Adrenal gland (tissue), 12 donors: ENCODE data around the gene RNF166. TPM values are rescaled to one million over a fixed set of nuclear protein-coding genes. Genes with fewer than 3 reads are reported as not detected.

Experiments used
- DNase-seq, 7 donors: peaks; one replicate each; pipeline ENCODE4 v3.0.0-alpha.2; 2019 to 2020
- H3K27ac ChIP-seq, 5 donors: fragments of 200-600 bp; sonication (generic) in 4 of 5; 1 replicate in 3 of 5; 2 replicates in 2 of 5; pipeline versions ENCODE4 v1.5.1 to v1.8.0; 2016 to 2020; ENCODE audit warnings: mild to moderate bottlenecking in 1 of 5
- H3K27me3 ChIP-seq: fragments of 200-600 bp; 2 replicates; pipeline ENCODE4 v1.8.0; 2021
- H3K36me3 ChIP-seq, 2 donors: fragments of 200-600 bp; replicated peaks in 1 of 2; 1 replicate in 1 of 2; 2 replicates in 1 of 2; pipeline versions ENCODE4 v1.5.1 to v1.8.0; 2018 to 2022
- H3K4me1 ChIP-seq, 2 donors: fragments of 200-600 bp; replicated peaks in 1 of 2; 1 replicate in 1 of 2; 2 replicates in 1 of 2; pipeline versions ENCODE4 v1.5.1 to v1.8.0; 2018 to 2021
- H3K4me3 ChIP-seq, 4 donors: fragments of 200-600 bp; sonication (generic) in 3 of 4; one replicate each; pipeline ENCODE4 v1.5.1; 2016 to 2018
- H3K9me3 ChIP-seq, 3 donors: fragments of 200-600 bp; sonication (generic) in 1 of 3; replicated peaks in 1 of 3; 1 replicate in 2 of 3; 2 replicates in 1 of 3; pipeline versions ENCODE4 v1.5.1 to v1.8.0; 2016 to 2021
- POLR2A ChIP-seq, 2 donors: fragments of 450-650 bp; IDR thresholded peaks; one replicate each; pipeline ENCODE4 v1.6.1; 2017; ENCODE audit warnings: antibody characterized with exemption in 2 of 2, mild to moderate bottlenecking in 2 of 2, moderate library complexity in 1 of 2
- WGBS, 4 donors: extraction: QIAGEN DNeasy Blood & Tissue Kit in 2 of 4; methylation state at CpG; one replicate each; pipeline versions ENCODE4 v1.1.5 to v1.1.7; 2013 to 2017; 5-methylcytosine and 5-hydroxymethylcytosine counted together
- intact Hi-C, 2 donors: fragments of 100-400 bp; cut with DNase I; formaldehyde crosslinking; loops; one replicate each; pipeline versions ENCODE4 v1.14.1 to v1.15.0; 2022 to 2023
- polyA plus RNA-seq, 3 donors: library from polyadenylated mRNA; stranded (reverse); fragments of 200-250 nt in 2 of 3; fragments of 350-450 nt in 1 of 3; fragmentation: Illumina TruSeq in 1 of 3; extraction: RNeasy Lipid Tissue Mini Kit (QIAGEN cat#74804) in 1 of 3; gene quantifications; one replicate each; pipeline ENCODE4 v1.2.3, GENCODE V29; 2013 to 2014
- total RNA-seq, 9 donors: library from RNA; depleted of rRNA in 4 of 9; stranded (reverse); fragments of >200 nt in 4 of 9; fragments of 120-200 nt in 1 of 9; fragmentation: NEBNext Ultra II Directional in 1 of 9; extraction: Animal tissue kit (Norgen Biotek cat#: 25700) in 1 of 9; gene quantifications; one replicate each; pipeline versions ENCODE4 v1.1.0 to v1.2.4, GENCODE V29; 2013 to 2023
- TF ChIP-seq, protein P1 (sequence below), 6 experiments: fragments of 450-650 bp in 4 of 6; fragments of 200-600 bp in 2 of 6; sonication (generic) in 1 of 6; IDR thresholded peaks; 1 replicate in 5 of 6; 2 replicates in 1 of 6; pipeline versions ENCODE4 v1.5.1 to v1.8.0; 2016 to 2021; ENCODE audit warnings: antibody characterized with exemption in 6 of 6, mild to moderate bottlenecking in 2 of 6, moderate library complexity in 1 of 6
- donor health status: healthy with polysubstance abuse.
- donor health status: Bipolar disorder and iron deficiency.
- donor health status: DM: yes; HTN: yes; CAD: no.
- donor health status: DM: no; HTN: no; CAD: no.
- donor health status: DM: no; HTN: no; CAD: no.
- donor health status: DM: yes; HTN: yes; CAD: no.

The RNF166 gene
- total and polyA plus RNA-seq, 12 donors, result 3.0 to 86.3 (median 28.5) TPM

DNA sequence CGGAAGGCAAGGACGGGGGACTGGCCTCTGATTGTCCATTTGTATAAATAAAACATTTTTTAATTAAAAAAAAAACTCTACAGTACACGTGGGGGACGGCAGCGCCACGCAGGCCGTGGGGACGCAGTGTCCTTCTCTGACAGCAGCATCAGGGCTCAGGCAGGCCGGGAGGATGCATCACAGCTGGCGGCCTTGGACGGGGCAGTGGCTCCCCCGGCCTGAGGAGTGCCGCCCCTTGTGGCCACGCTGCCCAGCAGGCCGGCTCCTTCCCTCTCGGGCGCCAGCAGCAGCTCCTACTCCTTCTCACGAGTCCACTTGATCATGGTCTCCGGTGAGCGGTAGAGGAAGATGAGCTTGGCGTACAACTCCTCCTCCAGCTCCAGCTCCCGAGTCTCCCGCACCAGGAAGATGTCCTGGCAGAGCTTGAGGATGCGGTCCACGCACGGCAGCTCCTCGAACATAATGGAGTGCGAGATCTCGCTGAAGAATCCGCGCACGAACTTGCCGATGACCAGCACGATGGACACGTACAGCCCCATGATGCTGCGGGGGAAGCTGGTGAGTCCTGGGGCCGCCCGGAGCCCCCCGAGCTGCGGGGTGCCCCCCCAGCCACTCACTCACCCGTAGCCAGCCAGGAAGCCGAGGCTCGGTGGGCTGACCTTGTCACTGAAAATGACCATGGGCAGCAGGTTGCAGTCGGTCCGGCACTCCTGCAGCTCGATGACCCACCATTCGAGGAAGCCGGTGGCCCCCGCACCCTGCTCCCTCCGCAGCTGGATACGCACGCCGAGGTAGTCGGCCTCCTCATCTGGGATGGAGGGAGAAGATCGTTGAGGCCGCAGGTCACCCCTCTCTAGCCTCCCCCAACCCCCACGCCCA is 9.3 kb upstream of the RNF166 start:
- no peak for TF ChIP-seq POLR2A (IDR thresholded peaks at IDR 0.05)
- TF ChIP-seq, protein P1, sequence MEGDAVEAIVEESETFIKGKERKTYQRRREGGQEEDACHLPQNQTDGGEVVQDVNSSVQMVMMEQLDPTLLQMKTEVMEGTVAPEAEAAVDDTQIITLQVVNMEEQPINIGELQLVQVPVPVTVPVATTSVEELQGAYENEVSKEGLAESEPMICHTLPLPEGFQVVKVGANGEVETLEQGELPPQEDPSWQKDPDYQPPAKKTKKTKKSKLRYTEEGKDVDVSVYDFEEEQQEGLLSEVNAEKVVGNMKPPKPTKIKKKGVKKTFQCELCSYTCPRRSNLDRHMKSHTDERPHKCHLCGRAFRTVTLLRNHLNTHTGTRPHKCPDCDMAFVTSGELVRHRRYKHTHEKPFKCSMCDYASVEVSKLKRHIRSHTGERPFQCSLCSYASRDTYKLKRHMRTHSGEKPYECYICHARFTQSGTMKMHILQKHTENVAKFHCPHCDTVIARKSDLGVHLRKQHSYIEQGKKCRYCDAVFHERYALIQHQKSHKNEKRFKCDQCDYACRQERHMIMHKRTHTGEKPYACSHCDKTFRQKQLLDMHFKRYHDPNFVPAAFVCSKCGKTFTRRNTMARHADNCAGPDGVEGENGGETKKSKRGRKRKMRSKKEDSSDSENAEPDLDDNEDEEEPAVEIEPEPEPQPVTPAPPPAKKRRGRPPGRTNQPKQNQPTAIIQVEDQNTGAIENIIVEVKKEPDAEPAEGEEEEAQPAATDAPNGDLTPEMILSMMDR (IDR thresholded peaks at IDR 0.05), result no peak
- no peak for DNase-seq
- intact Hi-C loops, result no loop called here
- 88 to 95% (median 90%) methylated on average over 17 to 57 of the region's 57 CpGs for WGBS, 4 donors
- no peak overlapping the region for H3K27ac ChIP-seq
- H3K4me1 ChIP-seq, result no peaks in the 10 kb centered on the region
- H3K4me3 ChIP-seq, result no peak overlapping the region
- H3K27me3 ChIP-seq, result no peaks in the 10 kb centered on the region
- H3K36me3 ChIP-seq, result peaks cover 0 to 68% of the 10 kb centered on the region in 2 donors
- no peaks in the 10 kb centered on the region for H3K9me3 ChIP-seq

DNA sequence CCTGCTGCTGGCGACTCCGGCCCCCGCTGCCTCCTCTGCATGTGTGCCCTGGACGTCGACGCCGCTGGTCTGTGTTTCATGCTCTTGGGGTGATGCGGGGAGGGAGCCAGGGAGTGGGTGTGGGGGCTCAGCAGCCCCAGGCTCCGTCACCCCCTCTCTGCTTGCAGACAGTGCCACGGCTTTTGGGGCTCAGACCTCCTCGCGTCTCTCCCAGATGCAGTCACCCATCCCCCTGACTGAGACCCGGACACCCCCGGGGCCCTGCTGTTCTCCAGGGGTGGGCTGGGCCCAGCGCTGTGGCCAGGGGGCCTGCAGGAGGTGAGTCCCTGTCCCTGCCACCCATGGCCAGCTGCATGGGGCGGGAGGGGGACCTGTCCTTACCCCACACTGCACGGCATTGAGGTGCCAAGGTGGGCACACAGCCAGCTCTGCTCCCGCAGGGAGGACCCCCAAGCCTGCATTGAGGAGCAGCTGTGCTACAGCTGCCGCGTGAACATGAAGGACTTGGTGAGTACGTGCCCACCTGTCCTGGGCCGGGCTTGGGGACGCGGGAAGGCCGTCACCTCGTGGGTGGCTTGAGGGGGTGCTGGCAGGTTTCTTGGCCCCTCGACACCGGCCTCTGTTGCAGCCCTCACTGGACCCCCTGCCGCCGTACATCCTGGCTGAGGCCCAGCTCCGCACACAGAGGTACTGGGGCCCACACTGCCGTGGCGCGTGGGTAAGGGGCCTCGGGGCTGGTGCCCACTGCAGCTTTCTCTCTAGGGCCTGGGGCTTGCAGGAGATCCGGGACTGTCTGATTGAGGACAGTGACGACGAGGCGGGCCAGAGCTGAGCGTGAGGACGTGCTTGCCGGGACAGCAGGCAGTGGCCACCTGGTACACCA is 8.5 kb upstream of the RNF166 start:
- Histone ChIP-seq H3K27me3 (no peaks in the 10 kb centered on the region), H3K9me3 (no peaks in the 10 kb centered on the region), H3K27ac (no peak overlapping the region), H3K4me3 (no peak overlapping the region), H3K36me3 (peaks cover 0 to 59% of the 10 kb centered on the region in 2 donors), H3K4me1 (no peaks in the 10 kb centered on the region)
- 88 to 91% (median 90%) methylated on average over 19 to 42 of the region's 42 CpGs for WGBS, 4 donors
- intact Hi-C loops, result no loop called here
- TF ChIP-seq, protein P1 (IDR thresholded peaks at IDR 0.05), result no peak
- TF ChIP-seq POLR2A (IDR thresholded peaks at IDR 0.05), result no peak
- DNase-seq, result no peak

DNA sequence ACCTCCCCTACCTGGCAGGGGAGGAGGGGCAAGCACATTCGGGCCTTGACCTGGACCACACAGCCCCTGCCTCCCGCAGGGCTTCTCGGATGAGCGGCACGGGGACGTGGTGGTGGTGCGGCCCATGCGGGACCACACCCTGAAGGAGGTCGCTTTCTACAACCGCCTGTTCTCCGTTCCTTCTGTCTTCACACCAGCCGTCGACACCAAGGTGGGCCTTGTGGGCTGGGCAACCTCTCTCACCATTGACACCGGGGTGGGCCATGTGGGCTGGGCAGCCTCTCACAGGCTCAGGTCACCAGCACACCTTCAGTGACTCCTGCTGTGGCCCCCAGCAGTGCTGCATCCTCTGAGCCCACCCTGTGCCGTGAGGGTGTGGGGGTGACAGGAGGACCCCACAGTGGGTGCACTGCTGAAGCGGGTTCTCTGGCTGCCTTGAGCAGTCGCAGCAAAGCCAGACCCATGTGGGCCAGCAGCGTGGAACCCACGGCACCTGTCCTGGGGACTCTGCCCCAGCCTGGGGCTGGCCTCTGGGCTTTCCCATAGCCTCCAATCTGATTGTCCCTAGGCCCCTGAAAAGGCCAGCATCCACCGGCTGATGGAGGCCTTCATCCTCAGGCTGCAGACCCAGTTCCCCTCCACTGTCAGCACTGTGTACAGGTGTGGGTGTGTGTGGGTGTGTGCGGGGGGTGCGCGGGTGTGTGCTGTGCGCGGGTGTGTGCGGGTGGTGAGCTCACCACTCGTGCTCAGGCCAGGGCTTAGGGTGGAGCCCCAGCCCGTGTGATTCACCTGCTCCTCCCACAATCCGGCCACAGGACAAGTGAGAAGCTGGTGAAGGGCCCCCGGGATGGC is 7.6 kb upstream of the RNF166 start:
- Histone ChIP-seq H3K4me3 (no peak overlapping the region), H3K27me3 (no peaks in the 10 kb centered on the region), H3K27ac (no peak overlapping the region), H3K36me3 (peaks cover 0 to 50% of the 10 kb centered on the region in 2 donors), H3K9me3 (no peaks in the 10 kb centered on the region), H3K4me1 (no peaks in the 10 kb centered on the region)
- WGBS, 4 donors, result 86 to 94% (median 87%) methylated on average over 13 to 30 of the region's 30 CpGs
- intact Hi-C loops, result no loop called here
- TF ChIP-seq POLR2A (IDR thresholded peaks at IDR 0.05), result no peak
- TF ChIP-seq, protein P1 (IDR thresholded peaks at IDR 0.05), result no peak
- no peak for DNase-seq
